B cell (primary cell): ENCODE data around the gene TEKT2. TPM values are rescaled to one million over a fixed set of nuclear protein-coding genes. Genes with fewer than 3 reads are reported as not detected.

Source experiments
- ATAC-seq: fragments of 200-7000 bp; cut with Tn5 transposase; one replicate; pipeline ENCODE4 v1.10.0; 2021; ENCODE audit warnings: low read depth, mild to moderate bottlenecking, moderate number of reproducible peaks, moderate library complexity
- CTCF ChIA-PET: fragments of 350-600 bp; sonication (Branson Sonifier 250); formaldehyde crosslinking; loops from one replicate; lab custom pipeline; 2021; ENCODE audit warnings: antibody characterized with exemption, inconsistent platforms; lab: Charles Lee
- POLR2A ChIA-PET: fragments of 350-600 bp; sonication (Branson Sonifier 250); formaldehyde crosslinking; loops from one replicate; lab custom pipeline; 2021; ENCODE audit warnings: antibody characterized with exemption; lab: Charles Lee
- DNase-seq: peaks from one replicate; pipeline ENCODE4 v3.0.0; 2013
- H2AFZ ChIP-seq: 2 replicates; pipeline ENCODE4 v1.6.1; 2012; ENCODE audit warnings: mild to moderate bottlenecking, low read depth, low read length; ENCODE audit not compliant: insufficient read depth, poor library complexity, severe bottlenecking
- H3K27ac ChIP-seq, 2 donors: 1 replicate in 1 of 2; 2 replicates in 1 of 2; pipeline ENCODE4 v1.5.1; 2012 to 2013; ENCODE audit warnings: low read length in 2 of 2, mild to moderate bottlenecking in 2 of 2, moderate library complexity in 1 of 2
- H3K27me3 ChIP-seq, 4 experiments: fragments of 200-600 bp in 1 of 4; sonication (generic) in 1 of 4; replicated peaks in 1 of 4; 1 replicate in 2 of 4; 2 replicates in 2 of 4; pipeline versions ENCODE4 v1.6.1 to v1.7.0; 2013 to 2016; ENCODE audit warnings: low read length in 3 of 4, mild to moderate bottlenecking in 2 of 4, mixed read lengths in 1 of 4, moderate library complexity in 1 of 4; ENCODE audit not compliant: insufficient read depth in 4 of 4, control insufficient read depth in 3 of 4; ENCODE audit errors: control extremely low read depth in 1 of 4
- H3K36me3 ChIP-seq, 2 experiments: replicated peaks in 1 of 2; 1 replicate in 1 of 2; 2 replicates in 1 of 2; pipeline versions ENCODE4 v1.6.1 to v1.7.1; 2013; ENCODE audit warnings: low read length in 1 of 2; ENCODE audit not compliant: insufficient read depth in 2 of 2, control insufficient read depth in 1 of 2; ENCODE audit errors: control extremely low read depth in 1 of 2, extremely low read depth in 1 of 2
- H3K4me1 ChIP-seq, 2 donors: fragments of 200-600 bp in 1 of 2; sonication (generic) in 1 of 2; 1 replicate in 1 of 2; 2 replicates in 1 of 2; pipeline versions ENCODE4 v1.5.1 to v1.6.1; 2013 to 2017; ENCODE audit warnings: low read length in 2 of 2; ENCODE audit not compliant: control insufficient read depth in 2 of 2, insufficient read depth in 2 of 2
- H3K4me2 ChIP-seq: replicated peaks from 2 replicates; pipeline ENCODE3; 2012; ENCODE audit warnings: mild to moderate bottlenecking, low read depth, low read length; ENCODE audit not compliant: poor library complexity, severe bottlenecking
- H3K4me3 ChIP-seq, 5 experiments: fragments of 200-600 bp in 1 of 5; sonication (generic) in 1 of 5; 1 replicate in 3 of 5; 2 replicates in 2 of 5; pipeline versions ENCODE4 v1.5.1 to v1.7.0; 2011 to 2016; ENCODE audit warnings: low read length in 4 of 5, mild to moderate bottlenecking in 4 of 5, low read depth in 2 of 5, control low read depth in 1 of 5, moderate library complexity in 1 of 5; ENCODE audit not compliant: insufficient read depth in 1 of 5; ENCODE audit errors: control extremely low read depth in 1 of 5, extremely low read depth in 1 of 5
- H3K79me2 ChIP-seq: fragments of 200-600 bp; sonication (generic); one replicate; pipeline ENCODE4 v1.6.0; 2016; ENCODE audit warnings: low read length; ENCODE audit not compliant: control insufficient read depth, insufficient read depth
- H3K9ac ChIP-seq: fragments of 200-600 bp; sonication (generic); 2 replicates; pipeline ENCODE4 v1.6.1; 2017; ENCODE audit warnings: mild to moderate bottlenecking, low read length, moderate library complexity
- H3K9me3 ChIP-seq, 3 donors: one replicate each; pipeline versions ENCODE4 v1.6.1 to v1.7.1; 2013; ENCODE audit warnings: low read length in 2 of 3; ENCODE audit not compliant: control insufficient read depth in 2 of 3, insufficient read depth in 1 of 3; ENCODE audit errors: control extremely low read depth in 1 of 3
- H4K20me1 ChIP-seq: 2 replicates; pipeline ENCODE4 v1.6.0; 2012; ENCODE audit warnings: mild to moderate bottlenecking, low read length; ENCODE audit not compliant: insufficient read depth, control insufficient read depth, poor library complexity, severe bottlenecking
- H3K27ac Mint-ChIP-seq: one replicate; pipeline ENCODE4 v1.8.0; 2021; ENCODE audit warnings: mixed read lengths
- H3K27me3 Mint-ChIP-seq: one replicate; pipeline ENCODE4 v1.8.0; 2021; ENCODE audit warnings: mixed read lengths
- H3K4me1 Mint-ChIP-seq: one replicate; pipeline ENCODE4 v1.8.0; 2021; ENCODE audit warnings: mixed read lengths
- H3K4me3 Mint-ChIP-seq: one replicate; pipeline ENCODE4 v1.8.0; 2021; ENCODE audit warnings: mixed read lengths
- H3K9me3 Mint-ChIP-seq: one replicate; pipeline ENCODE4 v1.8.0; 2022; ENCODE audit warnings: mixed read lengths; ENCODE audit not compliant: insufficient read depth
- CTCF ChIP-seq: fragments of 200-600 bp; IDR thresholded peaks from one replicate; pipeline ENCODE4 v1.8.0; 2022; ENCODE audit warnings: antibody characterized with exemption, mild to moderate bottlenecking
- EZH2 ChIP-seq: IDR thresholded peaks from 2 replicates; pipeline ENCODE4 v1.6.1; 2012; ENCODE audit warnings: borderline replicate concordance, low read depth, mild to moderate bottlenecking, moderate library complexity, low read length; ENCODE audit not compliant: insufficient read depth, poor library complexity, severe bottlenecking
- WGBS: methylation state at CpG from one replicate; pipeline ENCODE4 v1.1.5; 2013; ENCODE audit warnings: missing lambda C conversion rate; ENCODE audit not compliant: insufficient coverage; 5-methylcytosine and 5-hydroxymethylcytosine counted together
- intact Hi-C: fragments of 100-400 bp; cut with micrococcal nuclease; formaldehyde crosslinking; loops from one replicate; pipeline ENCODE4 v1.10.0; 2022
- polyA plus RNA-seq: library from polyadenylated mRNA; depleted of rRNA; stranded (reverse); fragments of >200 nt; gene quantifications from 2 replicates; pipeline ENCODE4 v1.2.3, GENCODE V29; 2012
- total RNA-seq, 2 donors: library from RNA; stranded (reverse); fragments of 120-200 nt in 1 of 2; gene quantifications; 1 replicate in 1 of 2; 2 replicates in 1 of 2; pipeline versions ENCODE4 v1.2.3 to v1.2.4, GENCODE V29; 2013 to 2022

The TEKT2 gene
- total and polyA plus RNA-seq, 2 donors (not counting 1 experiment from before 2014, with no cell fraction given): not detected

GRCh38 chr1:36098650-36099365 lies 14.9 kb downstream of the TEKT2 start:
- Histone ChIP-seq H3K27me3 (no peaks in the 10 kb centered on the region), H3K4me1 (peaks cover 0 to 7% of the 10 kb centered on the region in 2 donors), H3K27ac (no peak overlapping the region), H3K36me3 (peaks cover 0 to 25% of the 10 kb centered on the region in 2 experiments), H3K4me3 (no peak overlapping the region), H3K79me2 (no peaks in the 10 kb centered on the region), H3K4me2 (no peak overlapping the region), H4K20me1 (no peaks in the 10 kb centered on the region), H3K9me3 (no peaks in the 10 kb centered on the region), H3K9ac (no peak overlapping the region), H2AFZ (no peak overlapping the region)
- POLR2A ChIA-PET: no interaction called here
- DNase-seq: no peak
- Mint-ChIP-seq H3K4me1 (peaks cover 2% of the 10 kb centered on the region), H3K27ac (no peak overlapping the region), H3K9me3 (no peaks in the 10 kb centered on the region), H3K4me3 (no peak overlapping the region), H3K27me3 (no peaks in the 10 kb centered on the region)
- CTCF ChIA-PET: interaction anchor here (6.1 to 7.4 kb wide), 2 partner anchors 35 to 188 kb away, joined by 56 to 58 read pairs; no protein-coding TSS in a partner anchor
- 89% methylated on average over 13 of the region's 13 CpGs for WGBS
- no peak for TF ChIP-seq CTCF
- TF ChIP-seq EZH2: no peak
- no peak for ATAC-seq
- intact Hi-C loops: loop anchor here (1.0 to 5.0 kb wide), 3 partner anchors 35 to 1333 kb away; no protein-coding TSS in a partner anchor
